ENCODE measurements around the gene COX19.

Gene COX19

GRCh38 chr7:972676-973309, 2.6 kb downstream of the COX19 start:
- H3K27ac ChIP-seq (ENCODE audit: low read depth, low read length) = no peak overlapping the region
- H3K9me3 ChIP-seq (ENCODE audit: control insufficient read depth, insufficient read depth, low read length) = no peaks in the 10 kb centered on the region
- peaks cover 42% of the 10 kb centered on the region for H3K36me3 ChIP-seq (ENCODE audit: control insufficient read depth, insufficient read depth, low read length)
- no peak overlapping the region for H3K9ac ChIP-seq (ENCODE audit: low read depth, low read length)
- H3K4me3 ChIP-seq (ENCODE audit: low read depth, low read length) = no peak overlapping the region
- H3K4me1 ChIP-seq (ENCODE audit: control insufficient read depth, insufficient read depth, low read length) = no peaks in the 10 kb centered on the region
- no peaks in the 10 kb centered on the region for H3K27me3 ChIP-seq (ENCODE audit: control insufficient read depth, insufficient read depth, low read length)

DNA sequence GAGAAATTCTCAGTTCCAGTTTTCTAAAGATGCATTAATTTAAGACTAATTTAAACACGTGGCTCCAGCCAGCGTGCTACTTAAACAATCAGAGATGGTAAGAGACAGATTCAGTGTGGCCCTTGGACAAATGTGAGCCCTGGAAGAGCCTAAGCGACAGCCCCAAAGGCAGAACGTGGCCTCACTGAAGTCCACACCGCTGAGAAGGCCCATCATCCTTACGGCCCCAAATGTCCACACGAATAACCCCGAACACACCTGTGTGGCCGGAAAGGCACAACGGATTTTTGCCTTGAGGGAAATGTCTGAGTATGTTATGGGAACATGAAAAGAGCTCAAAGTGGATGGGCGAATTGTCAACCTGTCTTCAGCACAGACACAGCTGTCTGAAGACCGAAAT, 3.2 kb downstream of the COX19 start:
- no peaks in the 10 kb centered on the region for H3K27me3 ChIP-seq (ENCODE audit: control insufficient read depth, insufficient read depth, low read length)
- no peak overlapping the region for H3K9ac ChIP-seq (ENCODE audit: low read depth, low read length)
- H3K4me3 ChIP-seq (ENCODE audit: low read depth, low read length) = no peak overlapping the region
- no peaks in the 10 kb centered on the region for H3K4me1 ChIP-seq (ENCODE audit: control insufficient read depth, insufficient read depth, low read length)
- H3K36me3 ChIP-seq (ENCODE audit: control insufficient read depth, insufficient read depth, low read length) = peaks cover 47% of the 10 kb centered on the region
- H3K27ac ChIP-seq (ENCODE audit: low read depth, low read length) = no peak overlapping the region
- no peaks in the 10 kb centered on the region for H3K9me3 ChIP-seq (ENCODE audit: control insufficient read depth, insufficient read depth, low read length)

DNA sequence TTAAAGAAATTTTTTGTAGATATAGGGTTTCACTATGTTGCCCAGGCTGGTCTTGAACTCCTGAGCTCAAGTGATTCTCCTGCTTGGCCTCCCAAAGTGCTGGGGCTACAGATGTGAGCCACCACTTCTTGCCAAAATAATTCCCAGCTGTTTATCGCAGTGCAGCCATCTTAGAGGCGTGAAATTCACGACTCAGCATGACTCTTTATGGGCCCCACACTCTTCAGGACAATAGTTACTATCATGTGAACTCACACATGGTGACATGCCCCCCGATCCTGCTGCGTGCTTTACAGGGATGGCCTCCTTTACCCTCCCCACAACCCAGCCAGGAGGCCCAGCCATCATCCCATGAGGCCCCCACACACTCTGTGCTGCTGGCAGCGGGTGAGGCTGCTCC, 4.6 kb downstream of the COX19 start:
- no peak overlapping the region for H3K9ac ChIP-seq (ENCODE audit: low read depth, low read length)

DNA sequence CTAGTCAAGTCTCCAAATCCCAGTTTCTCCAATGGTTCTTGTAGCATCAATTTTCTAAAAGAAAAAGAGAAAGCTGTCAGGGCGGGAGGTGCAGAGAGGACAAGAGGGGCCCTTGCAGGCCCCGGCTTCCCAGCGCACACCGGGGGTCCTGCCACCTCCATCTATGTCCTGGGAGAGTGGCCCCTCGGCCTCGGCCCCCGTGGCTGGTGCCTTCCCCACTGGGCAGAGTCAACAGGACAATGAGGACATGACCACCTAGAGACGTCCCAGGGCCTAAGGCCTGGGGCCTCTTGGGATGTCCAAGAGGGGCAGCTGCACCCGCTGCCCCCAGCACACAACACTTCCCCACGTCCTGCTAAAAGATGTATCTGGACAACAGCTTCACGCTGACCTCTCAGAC, 5.9 kb downstream of the COX19 start:
- Histone ChIP-seq H3K9ac (ENCODE audit: low read depth, low read length) (no peak overlapping the region), H3K4me1 (ENCODE audit: control insufficient read depth, insufficient read depth, low read length) (no peaks in the 10 kb centered on the region), H3K9me3 (ENCODE audit: control insufficient read depth, insufficient read depth, low read length) (no peaks in the 10 kb centered on the region), H3K27me3 (ENCODE audit: control insufficient read depth, insufficient read depth, low read length) (no peaks in the 10 kb centered on the region), H3K4me3 (ENCODE audit: low read depth, low read length) (no peak overlapping the region), H3K36me3 (ENCODE audit: control insufficient read depth, insufficient read depth, low read length) (peaks cover 53% of the 10 kb centered on the region), H3K27ac (ENCODE audit: low read depth, low read length) (no peak overlapping the region)

More for the DNA sequence above, 4.6 kb downstream of the COX19 start:
- Histone ChIP-seq H3K27me3 (ENCODE audit: control insufficient read depth, insufficient read depth, low read length) (no peaks in the 10 kb centered on the region), H3K36me3 (ENCODE audit: control insufficient read depth, insufficient read depth, low read length) (peaks cover 53% of the 10 kb centered on the region), H3K9me3 (ENCODE audit: control insufficient read depth, insufficient read depth, low read length) (no peaks in the 10 kb centered on the region), H3K27ac (ENCODE audit: low read depth, low read length) (no peak overlapping the region), H3K4me1 (ENCODE audit: control insufficient read depth, insufficient read depth, low read length) (no peaks in the 10 kb centered on the region), H3K4me3 (ENCODE audit: low read depth, low read length) (no peak overlapping the region)

- H3K9me3 ChIP-seq (ENCODE audit: control insufficient read depth, insufficient read depth, low read length) = no peaks in the 10 kb centered on the region
- H3K36me3 ChIP-seq (ENCODE audit: control insufficient read depth, insufficient read depth, low read length) = peaks cover 53% of the 10 kb centered on the region
- H3K9ac ChIP-seq (ENCODE audit: low read depth, low read length) = no peak overlapping the region
- H3K4me3 ChIP-seq (ENCODE audit: low read depth, low read length) = no peak overlapping the region
- no peaks in the 10 kb centered on the region for H3K27me3 ChIP-seq (ENCODE audit: control insufficient read depth, insufficient read depth, low read length)
- H3K4me1 ChIP-seq (ENCODE audit: control insufficient read depth, insufficient read depth, low read length) = no peaks in the 10 kb centered on the region
- H3K27ac ChIP-seq (ENCODE audit: low read depth, low read length) = no peak overlapping the region
Observed at GRCh38 chr7:968205-969105, 6.9 kb downstream of the COX19 start.

GRCh38 chr7:967361-968082, 7.8 kb downstream of the COX19 start:
- Histone ChIP-seq H3K9ac (ENCODE audit: low read depth, low read length) (no peak overlapping the region), H3K36me3 (ENCODE audit: control insufficient read depth, insufficient read depth, low read length) (peaks cover 45% of the 10 kb centered on the region), H3K27me3 (ENCODE audit: control insufficient read depth, insufficient read depth, low read length) (no peaks in the 10 kb centered on the region), H3K4me3 (ENCODE audit: low read depth, low read length) (no peak overlapping the region), H3K9me3 (ENCODE audit: control insufficient read depth, insufficient read depth, low read length) (no peaks in the 10 kb centered on the region), H3K27ac (ENCODE audit: low read depth, low read length) (no peak overlapping the region), H3K4me1 (ENCODE audit: control insufficient read depth, insufficient read depth, low read length) (no peaks in the 10 kb centered on the region)

- Histone ChIP-seq H3K4me1 (ENCODE audit: control insufficient read depth, insufficient read depth, low read length) (no peaks in the 10 kb centered on the region), H3K9me3 (ENCODE audit: control insufficient read depth, insufficient read depth, low read length) (no peaks in the 10 kb centered on the region), H3K36me3 (ENCODE audit: control insufficient read depth, insufficient read depth, low read length) (peaks cover 37% of the 10 kb centered on the region), H3K27me3 (ENCODE audit: control insufficient read depth, insufficient read depth, low read length) (no peaks in the 10 kb centered on the region), H3K27ac (ENCODE audit: low read depth, low read length) (no peak overlapping the region), H3K9ac (ENCODE audit: low read depth, low read length) (no peak overlapping the region), H3K4me3 (ENCODE audit: low read depth, low read length) (no peak overlapping the region)
Observed at GRCh38 chr7:966291-967069, 8.9 kb downstream of the COX19 start.

DNA sequence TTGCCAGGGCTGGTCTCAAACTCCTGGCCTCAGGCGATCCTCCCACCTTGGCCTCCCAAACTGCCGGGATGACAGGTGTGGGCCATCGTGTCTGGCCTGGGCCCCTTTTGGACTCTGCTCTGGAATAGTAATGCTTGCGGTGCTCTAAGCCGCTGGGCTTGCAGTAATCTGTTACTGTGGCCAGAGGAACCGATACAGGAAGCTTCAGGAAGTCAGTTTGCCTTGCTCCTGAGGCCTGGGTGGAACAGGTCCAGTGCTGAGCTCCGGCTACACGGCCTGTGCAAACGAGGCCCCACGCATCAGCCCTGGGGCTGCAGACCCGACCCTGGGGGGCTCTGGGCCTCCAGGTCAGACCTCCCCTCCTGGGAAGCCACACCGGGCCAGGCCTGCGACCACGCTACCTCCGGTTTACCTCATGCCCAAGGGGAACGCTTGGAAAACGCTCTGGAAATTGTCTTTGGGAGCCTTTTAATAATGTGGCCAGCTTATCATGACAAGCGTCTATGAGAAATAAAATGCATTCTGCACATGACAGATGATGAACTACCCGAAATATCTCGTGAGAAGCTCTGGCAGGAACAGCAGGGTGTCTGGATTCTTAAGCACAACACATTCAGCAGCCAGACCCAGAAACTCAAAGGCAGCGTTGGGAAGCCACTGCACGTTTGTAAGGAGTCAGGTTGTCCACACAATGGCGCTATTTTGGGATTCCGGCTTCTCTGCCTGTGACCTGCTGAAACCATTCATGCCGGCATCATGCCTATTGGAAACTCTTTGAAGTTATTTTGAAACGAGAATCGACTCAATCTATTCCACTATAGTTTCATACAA, 10.7 kb downstream of the COX19 start:
- Histone ChIP-seq H3K9ac (ENCODE audit: low read depth, low read length) (no peak overlapping the region), H3K4me3 (ENCODE audit: low read depth, low read length) (no peak overlapping the region), H3K27ac (ENCODE audit: low read depth, low read length) (peak overlapping the region; percentile 35), H3K4me1 (ENCODE audit: control insufficient read depth, insufficient read depth, low read length) (no peaks in the 10 kb centered on the region), H3K27me3 (ENCODE audit: control insufficient read depth, insufficient read depth, low read length) (no peaks in the 10 kb centered on the region), H3K9me3 (ENCODE audit: control insufficient read depth, insufficient read depth, low read length) (no peaks in the 10 kb centered on the region), H3K36me3 (ENCODE audit: control insufficient read depth, insufficient read depth, low read length) (peaks cover 29% of the 10 kb centered on the region)

- Histone ChIP-seq H3K9ac (ENCODE audit: low read depth, low read length) (no peak overlapping the region), H3K36me3 (ENCODE audit: control insufficient read depth, insufficient read depth, low read length) (peaks cover 18% of the 10 kb centered on the region), H3K4me3 (ENCODE audit: low read depth, low read length) (no peak overlapping the region), H3K27me3 (ENCODE audit: control insufficient read depth, insufficient read depth, low read length) (no peaks in the 10 kb centered on the region), H3K9me3 (ENCODE audit: control insufficient read depth, insufficient read depth, low read length) (no peaks in the 10 kb centered on the region), H3K4me1 (ENCODE audit: control insufficient read depth, insufficient read depth, low read length) (0 out of 2 replicates have a peak, but pooled peaks cover 6% of the 10 kb centered on the region), H3K27ac (ENCODE audit: low read depth, low read length) (no peak overlapping the region)
Observed at GRCh38 chr7:963236-964078, 11.9 kb downstream of the COX19 start.

All from HUES48 (cell line).